Stimulated activated CD8-positive, alpha-beta memory T cell treated with anti-CD3 and anti-CD28 coated beads, Interleukin-15, amount 100 ng/mL, for 24 hours (primary cell): ENCODE data around the gene UCP3.

ENCODE experiments used
- DNase-seq: peaks from one replicate; pipeline ENCODE4 v3.0.0-alpha.2; 2020; ENCODE audit warnings: low read depth

Gene UCP3

DNA sequence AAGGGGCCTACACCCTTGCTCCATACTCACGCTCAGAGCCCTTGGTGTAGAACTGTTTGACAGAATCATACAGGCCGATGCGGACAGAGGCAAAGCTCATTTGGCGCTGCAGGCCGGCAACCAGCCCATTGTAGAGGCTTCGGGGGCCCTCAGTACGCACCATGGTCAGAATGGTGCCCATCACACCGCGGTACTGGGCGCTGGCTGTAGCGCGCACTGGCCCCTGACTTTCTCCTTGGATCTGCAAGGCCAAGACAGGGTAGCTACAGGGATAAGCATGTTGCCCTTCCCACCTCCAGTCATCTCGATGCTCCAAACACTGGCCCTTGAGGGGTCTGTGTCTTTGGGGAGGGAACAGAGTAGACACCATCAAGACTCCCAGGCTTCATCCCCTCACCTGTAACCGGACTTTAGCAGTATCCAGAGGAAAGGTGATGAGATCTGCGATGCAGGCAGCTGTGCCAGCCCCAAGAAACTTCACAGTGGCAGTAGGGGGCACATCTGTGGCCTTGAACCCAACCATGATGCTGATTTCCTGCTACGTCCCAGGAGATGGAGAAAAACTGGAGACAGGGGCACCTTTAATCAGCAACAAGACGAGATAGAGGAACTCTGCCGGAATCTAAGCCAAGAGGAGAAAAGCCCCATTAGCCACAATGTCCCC, 30.9 kb downstream of the UCP3 start:
- DNase-seq = no peak

DNA sequence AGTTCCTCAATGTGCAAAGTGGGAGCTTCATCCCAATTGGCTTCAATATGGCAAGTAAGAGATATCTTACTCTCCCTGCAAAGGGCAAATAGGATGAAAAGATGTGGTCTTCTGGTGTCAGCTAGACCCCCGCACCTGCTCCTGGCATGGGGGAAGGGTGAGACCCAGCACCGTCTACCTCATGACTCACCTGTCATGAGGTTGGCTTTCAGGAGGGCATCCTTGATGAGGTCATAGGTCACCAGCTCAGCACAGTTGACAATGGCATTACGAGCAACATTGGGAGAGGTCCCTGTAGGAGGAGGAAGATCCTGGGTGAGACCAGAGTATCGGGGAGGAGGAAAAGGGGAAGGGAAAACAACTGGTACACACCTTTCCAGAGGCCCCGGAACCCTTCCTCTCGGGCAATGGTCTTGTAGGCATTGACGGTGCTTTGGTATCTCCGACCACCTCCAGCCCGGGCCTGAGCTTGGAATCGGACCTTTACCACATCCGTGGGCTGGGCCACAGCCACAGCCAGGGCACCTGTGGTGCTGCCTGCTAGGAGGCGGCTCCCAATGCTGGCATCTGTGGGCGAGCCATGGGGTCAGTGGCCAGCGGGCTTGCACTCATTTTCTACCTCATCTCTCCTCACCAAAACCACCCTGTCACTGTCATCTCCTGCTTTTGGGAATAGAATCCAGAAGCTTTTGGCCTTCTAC, 32.3 kb downstream of the UCP3 start:
- no peak for DNase-seq

DNA sequence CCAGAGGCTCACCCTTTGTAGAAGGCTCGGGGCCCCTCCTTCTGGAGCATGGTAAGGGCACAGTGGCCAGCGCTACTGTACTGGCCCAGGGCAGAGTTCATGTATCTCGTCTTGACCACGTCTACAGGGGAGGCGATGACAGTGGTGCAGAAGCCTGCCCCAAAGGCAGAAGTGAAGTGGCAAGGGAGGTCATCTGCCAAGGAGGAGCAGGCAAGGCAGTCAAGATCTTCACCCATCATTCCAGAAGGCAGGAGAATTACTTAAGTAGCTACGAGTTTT, 33.5 kb downstream of the UCP3 start:
- DNase-seq = no peak

DNA sequence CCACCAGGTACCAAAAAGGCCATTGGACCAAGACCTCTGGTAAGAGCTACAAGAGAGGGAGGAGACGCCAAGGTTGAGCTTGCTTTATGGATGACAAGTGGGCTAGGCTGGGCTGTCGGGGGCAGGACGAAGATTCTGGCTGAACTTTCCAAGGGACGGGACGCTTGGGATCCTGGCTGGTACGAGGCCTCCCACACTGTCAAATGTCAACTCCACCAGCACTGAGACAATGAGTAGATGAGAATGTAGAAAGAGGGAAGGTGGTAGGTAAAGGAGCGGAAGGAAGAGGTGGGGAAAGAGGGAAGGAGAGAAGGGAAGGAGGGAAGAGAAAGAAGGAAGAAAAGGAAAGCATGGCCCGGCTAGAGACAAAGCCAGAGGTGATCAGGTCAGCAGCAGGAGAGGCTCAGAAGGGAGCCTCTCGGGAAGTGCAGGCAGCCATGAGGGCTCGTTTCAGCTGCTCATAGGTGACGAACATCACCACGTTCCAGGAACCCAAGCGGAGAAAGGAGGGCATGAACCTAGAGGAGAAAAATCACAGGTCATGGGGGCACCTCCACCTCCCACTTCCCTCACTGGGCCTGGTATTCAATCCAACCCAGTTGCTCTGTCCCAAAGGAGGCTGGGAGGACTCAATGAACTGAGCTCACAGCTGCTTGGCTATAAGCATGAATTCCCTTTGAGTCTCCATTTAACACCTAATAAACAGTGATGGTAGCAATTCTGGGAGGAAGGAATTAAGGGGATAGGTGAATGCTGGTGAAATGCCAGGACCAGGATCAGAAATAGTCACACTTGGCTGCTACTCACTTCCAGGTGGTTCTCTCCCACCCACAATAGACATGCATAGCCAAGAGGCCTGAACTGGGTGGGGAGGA, 34.0 kb downstream of the UCP3 start:
- DNase-seq = no peak

DNA sequence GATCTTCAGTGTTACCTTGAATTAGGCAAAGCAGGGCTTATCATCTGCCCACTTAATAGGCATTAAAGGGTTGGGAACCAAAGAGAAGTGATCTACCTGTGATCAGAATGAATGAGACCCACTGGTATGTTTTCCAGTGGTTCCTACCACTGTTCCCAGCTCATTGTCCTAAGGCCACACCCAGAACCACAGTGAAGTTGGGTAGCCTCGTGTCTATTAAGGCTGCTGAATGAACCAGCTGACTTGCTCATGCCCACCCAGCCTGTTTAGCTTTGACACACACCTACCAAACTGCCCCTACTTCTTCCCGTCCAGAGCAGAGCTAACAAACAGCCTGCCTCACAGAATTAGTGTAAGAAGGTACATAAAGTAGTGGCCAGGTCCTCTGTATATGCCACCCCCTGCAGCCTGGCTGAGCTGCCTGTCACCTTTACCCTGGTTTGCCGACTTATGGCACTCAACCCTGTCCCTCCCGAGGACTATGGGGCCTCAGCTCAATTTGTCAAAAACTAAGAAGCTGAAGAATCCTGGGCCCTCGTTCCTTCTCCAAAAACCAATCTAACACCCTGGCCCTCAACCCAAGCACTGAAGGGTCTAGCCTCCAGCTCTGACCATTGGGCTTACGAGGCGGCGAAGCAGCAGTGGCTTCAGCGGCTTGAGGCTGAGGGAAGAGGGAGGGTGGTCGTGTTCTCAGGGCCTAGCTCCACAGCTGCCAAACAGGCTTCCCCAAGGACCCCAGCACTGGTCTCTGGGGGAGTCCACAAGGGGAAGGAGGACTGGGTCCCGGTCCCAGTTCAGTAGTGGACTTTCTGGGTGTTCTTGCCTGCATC, 36.0 kb downstream of the UCP3 start:
- no peak for DNase-seq

DNA sequence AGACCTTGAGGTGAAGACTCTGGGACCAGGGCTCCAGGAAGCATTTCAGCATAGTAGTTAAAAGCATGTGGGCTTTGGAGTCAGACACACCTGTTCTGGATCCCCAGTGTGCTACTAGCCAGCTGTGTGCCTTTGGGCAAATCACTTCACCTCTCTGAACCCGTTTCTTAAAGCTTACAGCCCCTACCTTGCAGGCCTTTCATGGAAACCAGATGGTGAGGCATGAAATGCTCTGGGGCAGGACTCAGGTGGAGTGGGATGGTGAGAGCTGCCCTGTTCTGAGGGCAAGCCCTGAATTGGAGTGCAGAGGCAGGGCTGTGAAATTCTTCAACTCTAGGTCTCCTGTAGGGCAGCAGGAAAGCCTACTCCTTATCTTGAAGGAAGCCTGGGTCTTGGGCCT, 36.7 kb downstream of the UCP3 start:
- no peak for DNase-seq

DNA sequence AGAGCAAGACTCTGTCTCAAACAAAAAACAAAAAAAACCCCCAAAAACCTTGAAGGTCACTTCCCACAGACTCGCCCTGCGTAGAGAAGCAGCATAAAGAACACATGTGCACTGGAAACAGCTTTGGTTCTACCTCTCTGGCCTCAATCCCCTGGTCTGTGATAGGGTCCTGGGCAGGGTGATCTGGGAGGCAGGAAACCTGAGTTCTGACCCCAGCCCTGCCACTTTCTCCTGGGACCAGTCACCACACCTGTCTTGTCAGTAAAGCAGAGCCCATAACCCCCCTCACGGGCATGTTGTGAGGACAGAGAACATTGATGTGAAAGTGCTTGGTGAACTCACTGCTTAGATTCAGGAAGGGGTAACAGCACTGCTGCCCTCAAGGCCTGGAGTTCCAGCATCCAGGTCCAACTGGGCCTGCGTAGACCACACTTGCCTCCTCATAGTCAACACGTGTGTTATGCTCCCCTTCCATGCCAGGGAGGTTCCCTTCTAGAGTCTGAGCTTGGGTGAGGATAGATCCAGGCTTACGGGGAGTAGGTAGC, 37.6 kb downstream of the UCP3 start:
- DNase-seq = no peak

DNA sequence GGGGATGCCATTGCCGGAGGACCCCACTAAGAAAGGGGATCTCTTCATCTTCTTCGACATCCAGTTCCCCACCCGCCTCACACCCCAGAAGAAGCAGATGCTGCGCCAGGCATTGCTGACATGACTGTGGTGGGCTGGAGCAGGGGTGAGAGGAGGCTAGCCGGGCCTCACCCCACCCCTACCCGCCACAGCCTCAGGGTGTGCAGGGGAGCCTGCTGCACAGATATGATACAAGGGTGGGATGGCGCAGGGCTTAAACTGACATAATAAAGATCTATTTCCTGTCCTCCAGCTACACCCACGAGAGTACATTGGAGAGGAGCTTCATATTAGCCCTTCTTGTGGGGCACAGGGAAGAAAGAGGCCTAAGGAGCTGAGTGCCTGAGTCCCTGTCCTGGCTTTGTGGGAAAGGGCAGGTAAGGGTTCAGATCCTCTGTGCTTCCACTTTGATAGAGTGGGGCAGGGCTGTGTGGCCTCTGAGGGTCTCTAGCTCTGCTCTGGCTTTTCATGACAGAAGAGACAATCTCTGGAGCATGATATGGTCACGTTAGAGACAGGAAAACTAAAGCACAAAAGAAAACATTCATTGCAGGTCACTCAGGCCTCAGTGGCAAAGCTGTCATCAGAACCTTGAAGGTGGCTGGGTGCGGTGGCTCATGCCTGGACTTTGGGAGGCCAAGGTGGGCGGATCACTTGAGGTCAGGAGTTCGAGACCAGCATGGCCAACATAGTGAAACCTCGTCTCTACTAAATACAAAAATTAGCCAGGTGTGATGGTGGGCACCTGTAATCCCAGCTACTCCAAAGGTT, 38.7 kb downstream of the UCP3 start:
- no peak for DNase-seq

DNA sequence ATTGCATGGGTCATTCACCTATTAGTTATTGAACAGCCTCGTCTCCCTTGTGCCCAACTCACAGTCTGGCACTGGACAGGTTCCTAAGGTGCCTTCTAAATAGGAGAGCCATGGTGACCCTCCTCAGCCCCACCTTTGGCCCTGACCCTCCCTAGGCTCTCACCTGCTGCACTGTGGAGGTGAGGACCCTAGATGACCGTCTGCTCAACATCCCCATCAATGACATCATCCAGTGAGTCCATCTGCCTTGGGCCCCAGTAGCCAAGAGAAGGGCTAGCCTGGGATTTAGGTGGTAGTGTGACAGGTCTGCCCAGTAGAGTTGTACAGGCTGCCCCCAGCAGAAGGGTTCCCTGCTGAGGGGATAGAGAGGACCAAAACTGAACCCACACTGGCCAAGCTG, 39.8 kb downstream of the UCP3 start:
- DNase-seq = no peak

DNA sequence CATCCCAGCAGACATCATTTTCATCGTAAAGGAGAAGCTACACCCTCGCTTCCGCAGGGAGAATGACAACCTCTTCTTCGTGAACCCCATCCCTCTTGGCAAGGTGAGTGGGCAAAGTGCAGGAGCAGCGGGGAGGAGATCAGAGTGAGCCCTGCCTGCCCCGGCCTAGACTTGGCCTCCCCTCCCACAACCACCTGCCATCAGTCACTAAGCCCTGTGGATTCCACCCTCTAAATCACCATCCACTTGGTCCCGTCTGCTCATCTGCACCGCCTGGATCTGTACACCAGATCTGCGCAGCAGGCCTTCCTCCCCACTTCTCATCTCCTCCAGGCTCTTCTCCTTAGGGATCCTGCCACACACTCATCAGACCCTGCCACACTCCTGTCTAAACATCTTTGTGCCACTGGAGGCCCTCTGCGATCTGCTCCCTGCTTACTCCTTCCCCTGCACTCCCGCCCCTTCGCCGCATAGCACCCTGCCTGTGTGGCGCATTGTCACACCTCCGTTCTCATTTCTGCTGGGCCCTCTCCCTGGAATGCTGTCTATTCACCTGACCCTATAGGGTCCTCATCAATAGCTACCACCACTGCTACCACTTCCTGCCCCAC, 40.4 kb downstream of the UCP3 start:
- DNase-seq = no peak

DNA sequence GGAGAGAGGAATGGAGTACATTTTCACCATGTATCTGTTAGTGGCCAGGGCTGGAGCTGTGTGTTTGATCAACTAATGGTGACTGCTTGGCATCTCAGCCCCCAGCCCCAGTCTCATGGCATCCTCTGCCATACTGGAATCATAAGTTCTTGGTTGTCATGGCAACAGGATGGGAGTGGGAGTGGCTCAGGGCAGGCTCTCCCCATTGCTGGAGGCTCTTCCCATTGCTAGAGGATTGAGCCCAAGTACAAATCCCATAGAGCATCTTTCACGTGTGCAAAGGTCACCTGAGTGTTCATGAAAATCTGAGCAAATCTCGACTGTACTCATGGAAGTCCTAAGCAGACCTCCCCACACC, 43.1 kb downstream of the UCP3 start:
- DNase-seq = no peak

DNA sequence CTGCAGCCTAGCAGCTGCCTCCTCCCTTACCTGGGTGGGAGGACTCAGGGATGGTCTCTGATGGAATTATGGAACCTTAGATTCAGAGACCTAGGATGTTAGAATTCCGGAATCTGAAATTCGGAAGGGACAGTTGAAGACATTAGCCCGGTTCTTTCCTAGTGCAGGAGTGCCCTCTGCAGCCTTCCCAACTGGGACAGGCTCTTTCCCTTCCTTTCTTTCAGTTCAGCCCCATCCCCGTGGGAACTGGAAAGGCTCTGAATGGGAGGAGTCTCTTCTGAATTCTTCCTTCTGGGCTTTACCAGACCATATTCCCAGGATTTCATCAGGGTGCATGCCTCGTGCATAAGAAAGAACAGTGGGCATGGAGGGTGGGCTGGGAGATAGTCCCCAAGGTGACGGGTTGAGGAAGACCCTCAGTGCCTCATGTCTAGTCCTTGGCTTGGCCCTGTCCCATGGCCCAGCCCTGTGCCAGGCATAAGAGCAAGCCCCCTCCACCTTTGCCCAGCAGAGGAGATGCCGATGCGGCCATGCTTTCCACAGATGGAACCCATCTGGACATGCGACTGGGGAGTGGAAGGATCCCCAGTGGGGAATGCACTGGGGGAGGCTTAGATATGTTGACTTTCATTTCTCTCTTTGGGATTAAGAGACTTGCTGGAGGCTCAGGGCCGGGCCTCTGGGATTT, 43.7 kb downstream of the UCP3 start:
- DNase-seq = no peak

DNA sequence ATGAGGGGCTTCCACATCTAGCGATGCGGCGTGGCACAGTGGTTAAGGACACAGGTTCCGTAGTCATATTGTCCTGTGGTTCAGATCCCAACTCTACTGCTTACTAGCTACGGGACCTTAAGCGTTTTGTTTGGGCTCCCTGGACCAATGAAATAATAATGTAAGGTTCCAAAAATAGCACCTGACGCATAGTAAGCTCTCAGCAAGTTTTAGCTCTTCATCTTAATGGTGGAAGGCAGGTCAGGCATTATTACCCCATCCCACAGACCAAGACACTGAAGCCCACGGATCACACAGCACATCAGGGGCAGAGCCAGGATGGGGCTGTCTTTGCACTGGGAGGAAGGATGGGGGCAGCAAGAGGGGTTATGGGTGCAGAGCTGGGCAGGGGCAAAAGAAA, 45.0 kb downstream of the UCP3 start:
- no peak for DNase-seq

DNA sequence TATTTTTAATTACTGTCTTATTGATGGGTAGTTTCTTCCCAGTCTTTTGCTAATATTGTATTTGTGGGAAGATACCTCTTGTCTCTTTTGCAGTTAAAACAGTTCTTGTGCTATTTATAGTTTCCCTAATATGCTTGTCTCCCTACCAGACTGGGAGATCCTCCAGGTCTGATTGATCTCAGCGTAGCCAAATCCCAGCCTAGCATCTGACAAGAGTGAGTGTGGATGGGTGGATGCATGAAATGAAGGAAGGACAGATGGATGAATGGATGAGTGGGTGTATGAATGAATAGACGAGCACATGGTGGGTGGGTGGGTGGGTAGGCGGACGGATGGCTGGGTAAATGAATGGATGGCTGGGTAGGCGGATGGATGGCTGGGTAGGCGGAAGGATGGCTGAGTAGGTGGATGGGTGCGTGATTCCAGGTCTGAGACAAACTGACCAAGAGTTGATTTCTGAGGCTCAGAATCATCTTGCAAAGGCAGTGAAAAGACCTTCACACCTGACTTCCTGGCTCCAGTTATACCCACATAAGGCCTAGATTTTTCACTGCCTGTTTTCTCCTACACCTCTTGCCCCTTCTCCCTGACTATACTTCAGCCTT, 46.7 kb downstream of the UCP3 start:
- DNase-seq = no peak

DNA sequence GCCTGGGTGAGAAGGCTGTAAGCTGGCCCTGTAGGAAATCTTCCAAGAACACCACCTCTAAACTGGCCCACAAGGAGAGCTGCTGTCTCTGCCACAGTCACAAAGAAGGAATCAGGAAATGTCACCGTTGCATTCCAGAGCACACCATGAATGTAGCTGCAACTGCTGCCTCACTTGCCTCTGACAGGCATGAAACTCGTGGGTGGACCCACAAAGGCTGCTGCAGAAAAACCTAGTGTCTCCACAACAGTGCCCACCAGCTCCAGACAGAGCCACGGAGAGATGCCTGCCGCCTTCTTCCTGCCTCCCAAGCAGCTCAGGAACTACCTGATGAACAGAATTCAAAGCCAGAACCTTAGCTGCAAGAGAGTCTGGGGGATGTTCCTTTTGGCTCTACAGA, 47.6 kb downstream of the UCP3 start:
- no peak for DNase-seq

DNA sequence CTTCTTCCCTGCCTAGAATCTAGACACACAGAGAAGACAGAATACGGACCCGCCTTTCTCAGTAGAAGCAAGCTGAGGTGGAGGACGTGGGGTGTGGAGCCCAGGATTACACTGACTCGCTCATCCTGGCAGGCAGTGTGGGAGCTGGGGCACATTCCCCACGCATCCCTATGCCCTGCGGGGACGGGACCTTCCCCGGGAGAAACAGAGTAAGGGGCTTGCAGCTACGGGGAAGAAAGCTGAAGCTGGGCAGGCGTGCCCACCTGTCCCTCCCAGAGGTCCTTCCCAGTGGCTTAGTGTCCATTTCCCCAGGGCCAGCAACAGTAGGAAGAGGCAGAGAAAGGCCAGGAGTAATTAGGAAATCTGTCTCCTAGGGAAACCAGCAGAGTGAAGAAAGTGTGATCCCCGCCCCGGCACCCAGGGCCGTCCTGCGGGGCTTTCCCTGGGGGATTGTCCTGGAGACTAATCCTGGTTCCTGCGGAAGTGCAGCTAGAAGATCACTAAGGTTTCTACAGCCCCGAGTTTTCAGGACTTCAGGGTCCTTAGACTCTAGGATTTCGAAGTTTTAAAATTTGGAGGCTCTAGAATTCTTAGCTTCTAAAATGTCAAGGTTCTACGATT, 50.3 kb downstream of the UCP3 start:
- DNase-seq = no peak

DNA sequence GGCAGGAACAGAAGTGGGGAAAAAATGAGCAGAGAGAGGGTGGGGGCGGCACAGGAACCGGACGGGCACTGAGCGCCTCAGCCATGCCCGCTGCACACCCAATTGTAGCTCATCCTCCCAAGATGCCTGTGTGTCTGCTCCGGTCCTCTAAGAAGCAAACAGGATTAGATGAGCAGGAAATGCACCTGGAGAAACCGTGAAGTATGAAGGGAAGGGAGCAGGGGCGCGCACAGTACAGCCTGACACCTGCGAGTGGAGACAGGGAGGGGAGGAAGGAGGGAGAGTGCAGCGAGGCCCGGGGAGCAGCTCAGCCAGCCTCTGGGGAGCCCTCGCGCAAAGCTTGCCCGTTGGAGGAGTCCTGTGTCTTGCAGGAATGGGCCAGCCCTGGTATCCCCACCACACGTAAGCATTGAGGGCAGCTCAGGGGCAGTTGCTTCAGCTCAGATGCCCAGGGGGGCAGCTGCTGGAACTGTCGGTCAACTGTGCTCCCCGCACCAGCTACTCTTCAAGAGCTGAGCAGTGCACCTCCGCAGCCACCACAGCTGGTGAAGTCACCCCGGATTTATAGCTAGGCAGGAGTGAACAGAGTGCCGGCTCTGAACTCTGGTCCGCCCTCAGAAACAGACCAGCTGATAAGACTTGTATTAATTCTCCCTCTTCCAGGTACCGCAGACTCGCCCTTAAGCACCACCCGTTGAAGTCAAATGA, 51.1 kb downstream of the UCP3 start:
- no peak for DNase-seq

DNA sequence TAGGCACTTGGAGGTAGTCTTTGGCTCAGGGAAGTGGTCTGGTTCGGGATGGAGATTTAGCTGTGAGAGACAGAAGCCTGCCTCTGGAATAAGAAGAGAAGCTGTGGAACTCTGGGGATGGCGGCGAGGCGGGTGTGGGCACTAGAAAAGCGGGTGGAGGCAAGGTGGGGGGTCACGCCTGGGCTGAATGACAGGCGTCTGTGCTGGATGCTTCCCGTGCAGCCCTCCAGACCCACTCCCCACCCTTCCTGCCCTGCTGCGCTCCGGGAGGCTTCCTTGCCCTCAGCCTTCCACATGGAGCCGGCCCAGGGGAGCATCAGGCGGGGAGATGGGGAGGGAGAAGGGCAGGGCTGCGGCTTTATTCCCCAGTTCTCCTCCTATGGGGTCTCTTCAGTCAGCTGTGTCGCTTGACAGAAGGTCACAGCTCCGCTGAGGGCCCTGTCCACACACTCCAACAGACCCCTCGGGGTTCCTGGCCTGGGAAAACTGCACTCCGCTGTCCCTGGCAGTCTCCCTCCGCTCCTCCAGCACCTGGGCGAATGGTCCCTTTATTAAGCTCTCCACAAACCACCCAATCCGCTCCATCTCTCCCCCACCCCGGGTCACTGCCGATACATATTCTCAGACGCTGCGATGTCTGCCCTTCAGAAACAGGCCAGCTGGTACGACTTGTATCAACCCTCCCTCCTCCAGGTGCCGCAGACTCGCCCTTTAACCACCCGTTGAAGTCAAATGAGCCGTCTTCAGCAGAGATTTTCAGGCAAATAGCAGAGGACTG, 51.8 kb downstream of the UCP3 start:
- no peak for DNase-seq
